Stromal cell of bone marrow (primary cell): ENCODE measurements around the gene DENND1A.
A peak's percentile ranks its signal among the peaks of the same experiment; 100 is the strongest.
"Not testable (repeated sequence)": the region's sequence is repeated elsewhere in the genome, so short reads cannot be mapped to it uniquely, and the experiment has no call there.

Experiments used
- DNase-seq: peaks from one replicate; pipeline ENCODE4 v3.0.0-alpha.2; 2012; ENCODE audit warnings: low read depth

The DENND1A gene

GRCh38 chr9:123948286-123948685, 18.4 kb upstream of the DENND1A start:
- no peak for DNase-seq

GRCh38 chr9:123947326-123947725, 17.4 kb upstream of the DENND1A start:
- no peak for DNase-seq

GRCh38 chr9:123946101-123946821, 16.3 kb upstream of the DENND1A start:
- DNase-seq = no peak

GRCh38 chr9:123945532-123945931, 15.6 kb upstream of the DENND1A start:
- no peak for DNase-seq

GRCh38 chr9:123944464-123944863, 14.5 kb upstream of the DENND1A start:
- DNase-seq = not testable (repeated sequence)

GRCh38 chr9:123943671-123944070, 13.7 kb upstream of the DENND1A start:
- no peak for DNase-seq

GRCh38 chr9:123942542-123942941, 12.6 kb upstream of the DENND1A start:
- DNase-seq = no peak

- DNase-seq = no peak
Observed at GRCh38 chr9:123941524-123942070, 11.7 kb upstream of the DENND1A start.

GRCh38 chr9:123940721-123941523, 11.0 kb upstream of the DENND1A start:
- no peak for DNase-seq

GRCh38 chr9:123938401-123938800, 8.5 kb upstream of the DENND1A start:
- DNase-seq = no peak

GRCh38 chr9:123936575-123936974, 6.6 kb upstream of the DENND1A start:
- DNase-seq = not testable (repeated sequence)

GRCh38 chr9:123933440-123934212, 3.7 kb upstream of the DENND1A start:
- no peak for DNase-seq

- no peak for DNase-seq
Observed at GRCh38 chr9:123929177-123929869, 603 bp downstream of the DENND1A start.

- no peak for DNase-seq
Observed at GRCh38 chr9:123928533-123929176, 1.3 kb downstream of the DENND1A start.

- peak; percentile 23 for DNase-seq
Observed at GRCh38 chr9:123927625-123928532, 2.0 kb downstream of the DENND1A start.

- no peak for DNase-seq
Observed at GRCh38 chr9:123926941-123927340, 3.0 kb downstream of the DENND1A start.

- no peak for DNase-seq
Observed at GRCh38 chr9:123925819-123926218, 4.1 kb downstream of the DENND1A start.

GRCh38 chr9:123925161-123925560, 4.8 kb downstream of the DENND1A start:
- DNase-seq = no peak

GRCh38 chr9:123924727-123925126, 5.2 kb downstream of the DENND1A start:
- DNase-seq = no peak

GRCh38 chr9:123923884-123924283, 6.0 kb downstream of the DENND1A start:
- no peak for DNase-seq
